NT2/D1 (cell line): ENCODE data around the gene MAGI2.

Experiments
- DNase-seq: peaks from one replicate; pipeline ENCODE4 v3.0.0-alpha.2; 2011; ENCODE audit warnings: low read depth, low spot score
- H3K27me3 ChIP-seq: 2 replicates; pipeline ENCODE4 v1.6.0; 2011; ENCODE audit warnings: mild to moderate bottlenecking; ENCODE audit not compliant: insufficient read length, insufficient read depth
- H3K36me3 ChIP-seq: 2 replicates; pipeline ENCODE4 v1.6.1; 2011; ENCODE audit warnings: mild to moderate bottlenecking, low read length, mixed read lengths; ENCODE audit not compliant: insufficient read depth, insufficient read length
- H3K4me1 ChIP-seq: 2 replicates; pipeline ENCODE4 v1.5.1; 2011; ENCODE audit not compliant: insufficient read depth, insufficient read length
- H3K4me3 ChIP-seq: 2 replicates; pipeline ENCODE4 v1.5.1; 2011; ENCODE audit warnings: low read depth; ENCODE audit not compliant: insufficient read length
- H3K9ac ChIP-seq: 2 replicates; pipeline ENCODE4 v1.6.0; 2011; ENCODE audit warnings: low read depth; ENCODE audit not compliant: insufficient read length
- H3K9me3 ChIP-seq: 2 replicates; pipeline ENCODE4 v1.5.1; 2011; ENCODE audit warnings: mild to moderate bottlenecking, low read length; ENCODE audit not compliant: insufficient read depth
- SUZ12 ChIP-seq: IDR thresholded peaks from 2 replicates; pipeline ENCODE4 v1.6.1; 2011; ENCODE audit not compliant: insufficient read length, insufficient read depth; ENCODE audit errors: extremely low read depth
- YY1 ChIP-seq: IDR thresholded peaks from 2 replicates; pipeline ENCODE4 v1.6.1; 2011; ENCODE audit not compliant: insufficient read length, insufficient read depth
- ZNF274 ChIP-seq: IDR thresholded peaks from 2 replicates; pipeline ENCODE4 v1.6.1; 2011; ENCODE audit warnings: mild to moderate bottlenecking, low read depth, low read length

Gene MAGI2

GRCh38 chr7:79453558-79454360 is at the start of gene MAGI2:
Gene MAGI2 (minus strand): TSS chr7:79453667. CDS start chr7:79453320, 347 bp downstream.
- Histone ChIP-seq H3K36me3 (peaks cover 2% of the 10 kb centered on the region), H3K4me3 (peak within 1 kb of the TSS; percentile 64), H3K9me3 (no peaks in the 10 kb centered on the region), H3K9ac (peak within 1 kb of the TSS; percentile 86), H3K4me1 (no peaks in the 10 kb centered on the region), H3K27me3 (peaks cover 57% of the 10 kb centered on the region)
- DNase-seq, result no peak
- TF ChIP-seq YY1 (no peak), SUZ12 (no peak), ZNF274 (no peak)

GRCh38 chr7:79502151-79502550 is 48.7 kb upstream of the MAGI2 start:
- no peaks in the 10 kb centered on the region for H3K27me3 ChIP-seq
- no peaks in the 10 kb centered on the region for H3K9me3 ChIP-seq
- no peak overlapping the region for H3K4me3 ChIP-seq
- DNase-seq, result no peak
- H3K9ac ChIP-seq, result no peak overlapping the region
- no peaks in the 10 kb centered on the region for H3K4me1 ChIP-seq
- TF ChIP-seq YY1, result no peak
- no peak for TF ChIP-seq SUZ12
- no peak for TF ChIP-seq ZNF274
- H3K36me3 ChIP-seq, result no peaks in the 10 kb centered on the region

- H3K36me3 ChIP-seq, result no peaks in the 10 kb centered on the region
- no peak overlapping the region for H3K9ac ChIP-seq
- no peaks in the 10 kb centered on the region for H3K9me3 ChIP-seq
- no peaks in the 10 kb centered on the region for H3K27me3 ChIP-seq
- no peak overlapping the region for H3K4me3 ChIP-seq
- DNase-seq, result no peak
- TF ChIP-seq SUZ12 (no peak), ZNF274 (no peak), YY1 (no peak)
- no peaks in the 10 kb centered on the region for H3K4me1 ChIP-seq
Measured at GRCh38 chr7:79500759-79501158, 47.3 kb upstream of the MAGI2 start.

DNA sequence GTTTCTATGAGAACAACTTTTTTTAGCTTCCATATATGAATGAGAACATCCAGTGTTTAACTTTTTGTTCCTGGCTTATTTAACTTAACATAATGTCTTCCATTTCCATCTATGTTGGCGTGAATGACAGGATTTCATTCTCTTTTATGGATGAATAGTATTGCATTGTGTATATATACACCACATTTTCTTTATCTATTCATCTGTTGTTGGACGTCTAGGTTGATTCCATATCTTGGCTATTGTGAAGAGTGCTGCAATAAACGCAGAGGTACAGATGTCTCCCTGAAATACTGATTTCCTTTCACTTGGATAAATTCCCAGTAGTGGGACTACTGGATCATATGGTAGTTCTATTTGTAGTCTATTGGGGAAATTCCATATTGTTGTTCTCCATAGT is 44.3 kb upstream of the MAGI2 start:
- no peak for DNase-seq
- H3K36me3 ChIP-seq, result no peaks in the 10 kb centered on the region
- TF ChIP-seq ZNF274, result no peak
- no peak for TF ChIP-seq SUZ12
- TF ChIP-seq YY1, result no peak
- H3K4me3 ChIP-seq, result no peak overlapping the region
- no peaks in the 10 kb centered on the region for H3K9me3 ChIP-seq
- H3K9ac ChIP-seq, result no peak overlapping the region
- no peaks in the 10 kb centered on the region for H3K4me1 ChIP-seq
- H3K27me3 ChIP-seq, result no peaks in the 10 kb centered on the region

GRCh38 chr7:79495544-79496272 is 42.2 kb upstream of the MAGI2 start:
- DNase-seq, result no peak
- no peaks in the 10 kb centered on the region for H3K4me1 ChIP-seq

GRCh38 chr7:79494046-79494445 is 40.6 kb upstream of the MAGI2 start:
- Histone ChIP-seq H3K4me3 (no peak overlapping the region), H3K27me3 (no peaks in the 10 kb centered on the region), H3K9me3 (no peaks in the 10 kb centered on the region), H3K36me3 (no peaks in the 10 kb centered on the region), H3K9ac (no peak overlapping the region), H3K4me1 (no peaks in the 10 kb centered on the region)
- no peak for DNase-seq
- no peak for TF ChIP-seq SUZ12

More at GRCh38 chr7:79495544-79496272, 42.2 kb upstream of the MAGI2 start:
- H3K36me3 ChIP-seq, result no peaks in the 10 kb centered on the region
- H3K9me3 ChIP-seq, result no peaks in the 10 kb centered on the region
- no peaks in the 10 kb centered on the region for H3K27me3 ChIP-seq
- TF ChIP-seq ZNF274, result no peak
- TF ChIP-seq SUZ12, result no peak
- no peak for TF ChIP-seq YY1
- H3K4me3 ChIP-seq, result no peak overlapping the region
- H3K9ac ChIP-seq, result no peak overlapping the region

- Histone ChIP-seq H3K36me3 (no peaks in the 10 kb centered on the region), H3K27me3 (no peaks in the 10 kb centered on the region), H3K4me3 (no peak overlapping the region), H3K9ac (no peak overlapping the region), H3K9me3 (no peaks in the 10 kb centered on the region), H3K4me1 (no peaks in the 10 kb centered on the region)
- no peak for TF ChIP-seq ZNF274
- TF ChIP-seq SUZ12, result no peak
- no peak for TF ChIP-seq YY1
- no peak for DNase-seq
Measured at GRCh38 chr7:79489371-79489770, 35.9 kb upstream of the MAGI2 start.

DNA sequence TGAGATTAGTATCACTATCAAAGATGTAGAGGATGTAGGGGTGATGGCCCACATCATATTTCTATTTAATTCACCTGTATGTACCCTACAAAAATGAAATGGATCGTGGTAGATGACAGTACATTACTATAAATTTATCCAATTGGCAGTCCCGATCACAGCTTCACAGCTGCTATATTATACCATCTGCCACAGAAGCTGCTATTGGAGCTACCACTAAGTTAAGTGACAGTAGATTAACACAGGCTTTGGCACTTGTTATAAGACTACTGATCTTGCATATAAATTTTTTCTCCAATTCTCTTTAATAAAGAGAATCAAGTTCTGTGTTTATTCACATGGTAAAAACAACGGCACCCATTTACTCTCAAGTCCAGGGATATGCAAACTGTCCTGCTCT is 24.9 kb upstream of the MAGI2 start:
- Histone ChIP-seq H3K9me3 (no peaks in the 10 kb centered on the region), H3K4me3 (no peak overlapping the region), H3K4me1 (no peaks in the 10 kb centered on the region), H3K27me3 (no peaks in the 10 kb centered on the region), H3K9ac (no peak overlapping the region), H3K36me3 (no peaks in the 10 kb centered on the region)
- no peak for DNase-seq
- no peak for TF ChIP-seq ZNF274
- TF ChIP-seq YY1, result no peak
- TF ChIP-seq SUZ12, result no peak
